Right forelimb (tissue), 1 donor: ENCODE measurements around the gene CANT1.
"Not testable (repeated sequence)": the region's sequence is repeated elsewhere in the genome, so short reads cannot be mapped to it uniquely, and the experiment has no call there.

ENCODE experiments used
- DNase-seq: peaks from one replicate; pipeline ENCODE4 v3.0.0-alpha.2; 2018

Gene CANT1

DNA sequence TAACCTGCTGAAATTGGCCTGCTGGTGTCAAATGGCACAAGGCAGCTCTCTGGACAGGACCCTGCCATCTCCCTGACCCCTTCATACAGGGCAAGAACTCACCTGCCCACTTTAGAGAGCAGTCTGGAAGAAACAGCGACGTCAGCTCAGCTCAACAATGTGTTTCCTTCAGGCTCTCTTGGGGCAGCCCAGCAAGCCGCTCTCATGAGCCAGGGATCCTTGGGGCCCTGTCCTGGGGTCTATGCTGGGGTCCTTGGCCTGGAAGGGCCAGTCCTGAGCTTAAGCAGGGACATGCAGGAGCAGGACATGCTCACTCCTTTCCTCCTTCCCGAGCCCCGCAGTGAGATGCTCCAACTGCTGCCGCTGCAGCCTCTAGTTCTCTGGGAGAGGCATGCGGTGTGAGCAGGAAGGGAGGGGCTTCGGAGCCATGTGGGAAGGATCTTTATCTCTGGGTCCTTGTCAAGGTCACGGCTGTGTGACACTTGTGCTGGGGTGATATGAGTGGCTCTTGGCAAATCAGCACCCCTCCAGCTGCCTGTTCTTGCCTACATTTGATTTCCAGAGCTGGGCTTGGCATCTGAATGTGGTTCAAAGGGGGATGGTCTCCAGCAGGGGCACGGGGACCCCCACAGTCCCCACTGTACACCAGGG, 17.8 kb upstream of the CANT1 start:
- no peak for DNase-seq

DNA sequence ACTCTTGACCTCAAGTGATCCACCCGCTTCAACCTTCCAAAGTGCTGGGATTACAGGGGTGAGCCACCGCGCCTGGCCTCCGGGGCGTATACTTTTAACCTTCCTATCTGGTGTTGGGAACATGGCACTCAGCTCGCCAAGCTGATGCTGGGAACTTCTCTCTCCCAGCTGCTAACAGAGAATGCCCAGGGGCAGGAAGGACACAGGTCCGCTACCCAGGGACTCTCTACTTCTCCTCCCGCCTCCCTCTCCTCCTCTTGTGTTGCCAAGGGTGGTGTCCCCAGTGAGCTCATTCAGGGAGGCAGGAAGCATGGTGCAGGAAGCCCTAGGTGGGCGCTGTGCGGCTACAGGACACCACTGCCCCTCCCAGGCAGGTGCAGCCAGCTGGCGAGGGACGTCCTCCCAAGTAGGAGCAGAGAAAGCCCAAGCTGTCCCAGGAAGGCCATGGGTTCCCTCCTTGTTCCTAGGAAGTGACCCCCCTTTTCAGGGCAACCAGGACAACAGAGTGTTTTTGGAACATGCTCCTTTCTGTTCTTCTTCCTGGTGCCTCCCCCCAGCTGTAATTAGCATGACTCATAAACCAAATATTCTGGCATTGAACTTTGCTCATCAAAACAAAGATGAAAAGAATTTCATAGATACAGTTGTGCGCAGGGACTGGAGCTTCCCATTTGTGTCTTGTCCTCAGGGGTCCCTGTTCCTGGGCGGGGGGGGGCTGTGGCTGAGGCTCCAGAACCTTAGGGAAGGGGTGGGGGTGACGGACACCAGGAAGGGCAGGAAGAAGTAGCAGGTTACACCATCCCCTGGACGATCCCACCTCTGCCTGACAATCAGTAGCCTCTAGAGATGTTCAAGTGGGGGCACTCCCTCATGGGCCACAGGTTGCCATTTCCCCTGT, 17.1 kb upstream of the CANT1 start:
- no peak for DNase-seq

DNA sequence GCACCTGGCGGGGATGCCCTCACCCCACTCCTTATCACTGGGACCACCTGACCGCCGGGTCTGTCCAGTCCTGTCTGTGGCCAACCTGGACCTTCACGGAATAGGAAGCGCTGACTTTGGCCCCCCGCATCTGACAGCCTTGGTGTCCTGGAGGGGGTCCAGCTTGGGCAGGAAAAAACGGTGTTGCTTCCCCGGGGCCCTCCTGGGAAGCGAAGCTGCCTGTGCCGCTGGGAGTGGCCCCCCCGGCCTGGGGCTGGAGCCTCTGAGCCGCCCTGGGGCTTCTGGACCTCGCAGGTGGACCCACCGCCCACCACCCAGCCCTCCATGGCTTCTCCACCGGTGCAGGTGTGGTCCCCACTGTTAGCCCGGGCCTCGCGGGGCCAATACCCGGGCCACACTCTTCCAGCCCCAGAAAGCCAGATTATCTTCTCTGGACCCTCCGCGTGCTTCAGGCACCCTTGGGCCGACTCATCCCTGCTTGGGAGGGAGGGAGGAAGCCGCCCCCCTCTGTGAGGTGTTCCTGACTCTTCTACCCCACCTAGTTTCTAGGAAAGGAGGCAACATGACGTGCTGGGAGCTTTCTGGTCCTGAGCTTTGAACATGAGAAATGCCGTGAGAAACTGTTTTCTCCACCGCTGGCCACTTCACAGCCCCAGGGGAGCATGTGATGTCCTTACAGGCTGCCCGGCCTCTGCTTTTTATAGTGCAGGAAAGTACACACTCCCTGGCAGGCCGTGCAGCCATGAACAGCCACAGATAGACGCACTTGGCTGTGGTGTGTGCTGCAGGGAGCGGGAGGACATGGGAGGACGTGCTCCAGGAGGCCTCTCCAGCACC, 15.6 kb upstream of the CANT1 start:
- no peak for DNase-seq

DNA sequence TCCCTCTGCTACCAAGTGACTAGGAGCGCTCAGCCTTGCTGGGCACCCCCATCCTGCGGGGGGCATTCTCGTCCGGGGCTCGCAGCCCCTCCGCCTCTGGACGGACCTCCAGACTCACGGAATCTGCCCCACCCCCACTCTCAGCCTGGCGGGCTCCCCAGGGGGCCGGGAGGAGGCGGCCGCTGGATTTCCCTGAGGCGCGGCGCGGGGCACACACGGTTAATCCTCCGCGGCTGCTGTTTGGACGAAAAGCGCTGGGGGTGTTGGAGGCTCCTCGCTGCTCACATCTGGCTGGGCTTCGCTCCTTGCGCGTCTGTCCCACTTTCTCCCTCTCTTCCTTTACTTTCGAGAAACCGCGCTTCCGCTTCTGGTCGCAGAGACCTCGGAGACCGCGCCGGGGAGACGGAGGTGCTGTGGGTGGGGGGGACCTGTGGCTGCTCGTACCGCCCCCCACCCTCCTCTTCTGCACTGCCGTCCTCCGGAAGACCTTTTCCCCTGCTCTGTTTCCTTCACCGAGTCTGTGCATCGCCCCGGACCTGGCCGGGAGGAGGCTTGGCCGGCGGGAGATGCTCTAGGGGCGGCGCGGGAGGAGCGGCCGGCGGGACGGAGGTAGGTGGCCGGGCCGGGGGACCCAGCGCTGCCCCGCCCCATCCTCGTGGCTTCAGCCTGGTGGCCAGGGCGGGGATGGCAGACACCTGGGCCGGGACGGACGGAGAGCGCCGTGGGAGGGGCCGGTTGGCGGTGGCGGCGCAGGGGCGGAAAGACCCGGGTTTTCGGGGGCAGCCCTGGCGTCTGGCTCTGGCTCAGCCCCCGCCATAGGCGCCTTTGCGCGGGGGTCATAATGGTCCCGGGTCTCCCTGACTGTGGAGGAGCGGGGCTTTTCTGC, 14.6 kb upstream of the CANT1 start, which contains the start of gene C1QTNF1:
C1QTNF1 (plus strand) TSS at position 284 of the 886 bp plus-strand sequence. CDS start 19,800 bp downstream, outside the sequence.
- peak; percentile 75 for DNase-seq

DNA sequence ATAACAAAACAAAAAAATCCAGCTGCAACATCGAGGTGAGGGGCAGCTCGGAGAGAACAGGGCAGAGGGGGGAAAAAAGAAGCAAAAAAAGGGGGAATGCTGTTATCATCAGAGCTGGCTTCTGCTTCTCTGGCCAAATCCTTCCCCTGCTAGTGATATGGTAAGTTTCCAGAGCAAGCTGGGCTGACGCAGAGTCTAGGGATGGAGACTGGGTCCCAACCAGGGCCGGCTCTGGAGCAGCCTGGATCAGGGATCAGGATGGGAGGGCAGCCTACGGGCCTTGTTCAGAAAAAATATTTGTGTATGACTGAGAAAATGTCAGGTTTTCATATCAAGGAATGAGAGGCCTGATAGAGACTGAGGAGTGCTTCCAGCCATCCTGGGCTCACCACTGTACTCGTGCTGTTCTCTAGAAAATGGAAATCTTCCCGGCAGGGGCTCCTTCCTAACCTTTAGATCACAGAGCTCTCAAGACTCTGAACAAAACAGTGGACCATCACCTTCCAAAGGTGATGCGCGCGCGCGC, 13.7 kb upstream of the CANT1 start:
- no peak for DNase-seq

DNA sequence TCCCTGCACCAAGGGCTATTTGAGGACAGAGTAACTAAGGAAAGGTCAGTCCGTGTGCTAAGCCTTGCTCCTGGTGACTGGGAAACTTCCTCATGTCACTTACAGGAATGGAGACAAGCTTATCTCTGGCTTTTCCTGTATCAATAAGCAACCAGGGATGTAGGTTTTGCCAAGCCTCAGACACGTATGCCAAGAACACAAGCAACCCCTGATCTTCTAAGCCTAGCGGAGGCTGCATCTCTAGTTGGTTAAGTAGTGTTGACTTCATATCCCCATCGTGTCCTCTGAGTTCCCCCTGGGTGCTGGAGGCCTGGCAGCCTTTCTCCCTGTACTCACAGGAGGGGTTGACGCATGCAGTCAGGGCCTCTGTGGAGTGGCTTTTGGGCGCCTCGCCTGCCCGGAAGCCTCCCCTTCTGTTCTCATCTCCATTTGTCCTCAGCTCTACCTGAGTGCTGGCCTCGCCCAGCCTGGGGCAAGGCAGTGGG, 13.0 kb upstream of the CANT1 start:
- DNase-seq, result no peak

DNA sequence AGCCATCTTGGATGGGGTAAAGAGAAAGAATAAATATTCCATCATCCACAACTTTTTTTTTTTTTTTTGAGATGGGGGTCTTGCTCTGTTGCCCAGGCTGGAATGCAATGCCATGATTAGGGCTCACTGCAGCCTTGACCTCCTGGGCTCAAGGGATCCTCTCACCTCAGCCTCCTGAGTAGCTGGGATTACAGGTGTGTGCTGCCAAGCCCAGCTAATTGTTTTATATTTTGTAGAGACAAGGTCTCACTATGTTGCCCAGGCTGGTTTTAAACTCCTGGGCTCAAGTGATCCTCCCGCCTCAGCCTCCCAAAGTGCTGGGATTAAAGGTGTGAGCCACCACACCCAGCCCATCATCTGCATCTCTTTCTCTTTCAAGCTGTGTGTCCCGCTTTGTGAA, 12.4 kb upstream of the CANT1 start:
- DNase-seq, result not testable (repeated sequence)

DNA sequence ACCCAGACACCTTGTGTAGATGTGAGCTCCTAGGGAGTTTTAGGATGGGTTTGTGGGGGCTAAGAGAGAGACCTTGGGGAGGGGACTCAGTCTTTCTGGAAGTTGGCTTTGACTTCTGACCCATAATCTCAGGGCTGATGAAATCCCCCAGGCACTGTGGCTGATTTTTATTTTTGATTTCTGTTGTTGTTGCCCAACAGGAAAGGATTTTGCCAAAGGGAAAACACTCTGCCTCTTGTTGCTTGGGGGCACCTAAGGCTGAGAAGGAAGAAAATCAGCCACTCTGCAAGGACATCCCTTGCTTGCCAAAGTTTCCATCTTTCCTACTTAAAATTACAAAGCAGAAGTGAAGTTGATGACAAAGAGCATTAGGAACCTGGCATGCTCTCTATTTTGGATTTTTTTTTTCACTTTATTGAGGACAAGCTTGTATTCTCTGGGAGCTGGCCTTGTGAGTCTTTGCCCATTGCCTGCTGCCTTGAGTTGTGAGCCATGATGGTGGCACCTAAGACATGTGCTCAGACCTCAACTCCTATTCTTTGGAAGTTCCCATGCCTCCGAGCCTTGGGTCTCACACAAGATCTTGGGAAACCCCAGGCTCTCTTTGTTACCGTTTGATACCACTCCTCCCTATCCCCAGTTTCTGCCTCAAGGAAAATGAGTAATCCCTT, 11.2 kb upstream of the CANT1 start:
- DNase-seq, result no peak

DNA sequence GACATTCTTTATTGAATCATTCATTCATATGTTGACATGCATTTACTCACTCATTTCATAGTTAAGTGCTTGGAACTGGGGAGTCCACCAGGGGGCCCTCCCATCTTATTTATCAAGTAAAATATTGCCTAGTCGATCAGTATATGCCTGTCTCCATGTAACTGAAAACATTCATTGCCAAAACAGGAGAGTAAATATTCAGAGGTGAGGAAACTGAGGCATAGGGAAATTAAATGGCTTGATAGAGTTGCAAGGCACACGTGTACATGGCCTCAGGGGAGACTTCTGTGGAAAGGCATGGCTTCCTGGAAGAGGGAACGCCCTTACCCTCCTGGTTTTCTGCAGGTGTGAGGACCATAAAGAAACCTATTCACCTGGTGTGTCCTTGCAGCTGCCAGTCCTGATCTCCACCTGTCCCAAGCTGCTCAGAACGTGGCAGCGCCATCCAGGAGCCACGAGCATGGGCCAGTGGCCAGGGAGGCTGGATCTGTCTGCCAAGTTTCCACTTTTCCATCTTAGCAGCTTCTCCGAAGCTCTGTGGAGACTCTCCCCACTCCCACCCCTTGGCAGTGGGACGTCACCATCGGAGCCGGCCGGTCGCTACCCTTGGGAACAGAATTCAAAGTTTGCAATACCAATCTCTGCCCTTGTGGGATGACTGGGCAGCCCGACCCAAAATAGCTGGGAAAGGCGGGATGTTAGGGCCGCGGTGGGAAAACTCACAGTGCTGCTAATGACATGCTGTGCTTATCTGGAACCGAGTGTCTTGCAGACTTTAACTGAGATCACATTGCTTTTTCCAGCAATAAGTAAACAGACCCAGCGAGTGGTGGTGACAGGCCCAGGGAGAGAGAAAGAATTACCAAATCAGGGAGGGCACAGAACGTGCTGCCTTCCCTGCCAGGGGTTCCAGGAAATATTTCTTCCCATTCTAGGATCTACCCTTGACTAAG, 10.3 kb upstream of the CANT1 start:
- peak; percentile 83 for DNase-seq

DNA sequence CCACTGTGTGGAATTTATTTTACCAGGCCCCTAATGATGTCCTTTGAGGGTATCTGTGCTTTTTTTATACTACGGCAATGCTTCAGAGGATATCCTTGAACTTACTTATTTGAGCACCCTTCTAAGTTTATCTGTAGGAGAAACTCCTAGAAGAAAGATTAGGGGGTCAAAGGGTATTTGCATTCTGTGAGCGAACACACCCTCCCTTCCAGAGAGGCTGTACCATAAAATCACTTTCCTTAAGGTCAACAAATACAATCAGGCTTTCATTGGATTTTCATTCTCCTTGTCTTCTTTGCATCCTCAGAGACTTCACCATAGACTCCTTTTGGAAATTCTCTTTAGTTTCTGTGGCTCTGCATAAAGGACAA, 9.7 kb upstream of the CANT1 start:
- no peak for DNase-seq

DNA sequence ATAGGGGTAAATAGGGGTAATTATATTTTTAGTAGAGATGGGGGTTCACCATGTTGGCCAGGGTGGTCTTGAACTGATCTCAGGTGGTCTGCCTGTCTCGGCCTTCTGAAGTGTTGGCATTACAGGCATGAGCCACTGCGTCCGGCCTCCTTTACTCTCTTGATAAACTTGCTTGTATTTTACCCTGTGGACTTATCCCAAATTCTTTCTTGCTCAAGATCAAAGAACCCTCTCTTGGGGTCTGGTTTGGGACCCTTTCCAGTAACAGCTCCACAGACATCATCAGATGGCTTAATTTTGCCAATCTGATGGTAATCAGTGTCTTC, 8.8 kb upstream of the CANT1 start:
- DNase-seq, result no peak

DNA sequence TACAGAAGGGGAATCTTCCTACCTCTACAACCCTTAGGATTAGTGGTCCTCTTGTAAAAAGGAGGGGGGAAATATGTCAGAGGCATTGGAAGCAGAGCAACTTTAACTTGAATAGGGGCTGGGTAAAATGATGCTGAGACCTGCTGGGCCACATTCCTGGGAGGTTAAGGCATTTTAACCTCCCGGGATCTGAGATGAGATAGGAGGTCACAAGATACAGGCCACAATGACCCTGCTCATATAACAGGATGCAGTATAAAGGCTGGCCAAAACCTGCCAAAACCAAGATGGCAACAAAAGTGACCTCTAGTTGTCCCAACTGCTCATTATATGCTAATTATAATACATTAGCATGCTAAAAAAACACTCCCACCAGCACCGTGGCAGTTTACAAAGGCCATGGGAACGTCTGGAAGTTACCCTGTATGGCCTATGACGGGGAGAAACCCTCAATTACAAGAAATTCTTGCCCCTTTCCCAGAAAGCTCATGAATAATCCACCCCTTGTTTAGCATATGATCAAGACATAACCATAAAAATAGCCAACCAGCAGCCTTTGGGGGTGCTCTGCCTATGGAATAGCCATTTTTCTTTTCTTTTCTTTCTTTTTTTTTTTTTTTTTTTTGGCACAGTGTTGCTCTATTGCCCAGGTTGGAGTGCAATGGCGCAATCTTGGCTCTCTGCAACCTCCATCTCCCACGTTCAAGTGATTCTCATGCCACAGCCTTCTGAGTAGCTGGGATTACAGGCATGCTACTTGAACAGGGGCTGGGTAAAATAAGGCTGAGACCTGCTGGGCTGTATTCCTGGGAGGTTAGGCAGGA, 8.2 kb upstream of the CANT1 start:
- no peak for DNase-seq

DNA sequence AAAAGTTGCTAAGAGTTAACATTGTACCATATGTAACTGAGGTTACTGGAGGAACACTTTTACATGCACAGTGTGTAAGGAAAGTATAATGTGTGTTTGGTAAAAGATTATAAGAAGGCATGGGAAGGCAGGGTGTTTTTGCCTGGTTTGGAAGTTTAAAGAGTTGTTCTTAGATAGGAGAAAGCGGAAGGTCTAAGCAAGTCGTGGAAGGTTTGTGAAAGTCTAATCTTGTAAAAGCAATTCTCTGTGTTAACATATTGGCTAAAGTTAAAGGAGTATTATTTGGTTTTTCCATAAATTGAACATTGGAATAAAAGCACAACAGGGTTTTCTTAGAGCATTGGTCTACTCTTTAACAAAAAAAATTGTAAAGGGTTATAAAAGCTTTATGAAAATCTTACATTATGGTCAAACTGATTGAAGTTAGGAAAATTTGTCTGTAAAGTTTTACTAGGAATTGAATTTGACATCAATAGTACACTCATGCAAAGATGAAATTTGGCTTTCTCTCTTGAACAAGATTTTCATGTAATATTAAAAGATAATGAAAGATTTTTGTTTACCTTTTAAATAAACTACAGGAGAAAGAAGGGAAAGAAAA, 4.7 kb upstream of the CANT1 start:
- no peak for DNase-seq

DNA sequence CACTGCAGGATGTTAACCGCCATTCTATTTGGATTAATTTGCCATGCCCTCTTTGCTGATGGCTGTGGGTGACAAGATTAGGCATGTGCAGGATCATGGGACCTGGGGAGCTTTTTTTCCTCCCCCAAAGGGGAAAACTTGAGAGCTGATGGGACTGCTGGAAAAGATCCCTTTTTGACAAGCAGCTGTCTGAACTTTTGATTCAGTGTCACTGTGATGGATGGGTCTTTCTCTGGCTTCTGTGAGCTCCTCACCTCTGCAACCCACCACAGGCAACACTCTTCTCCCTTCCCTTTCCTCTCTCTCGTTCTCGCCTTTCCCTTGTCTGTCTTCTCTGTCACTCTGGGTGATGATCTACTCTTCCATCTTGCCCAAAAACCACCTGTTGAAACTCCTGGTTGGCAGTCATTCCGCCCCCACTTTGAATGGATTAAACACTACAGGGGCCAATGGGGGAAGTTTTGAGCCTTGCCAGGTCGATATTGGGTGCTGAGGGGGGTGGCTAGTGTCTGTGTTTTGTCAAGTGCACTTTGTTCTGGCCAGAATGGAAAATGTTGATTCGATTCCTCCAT, 3.1 kb upstream of the CANT1 start:
- no peak for DNase-seq

DNA sequence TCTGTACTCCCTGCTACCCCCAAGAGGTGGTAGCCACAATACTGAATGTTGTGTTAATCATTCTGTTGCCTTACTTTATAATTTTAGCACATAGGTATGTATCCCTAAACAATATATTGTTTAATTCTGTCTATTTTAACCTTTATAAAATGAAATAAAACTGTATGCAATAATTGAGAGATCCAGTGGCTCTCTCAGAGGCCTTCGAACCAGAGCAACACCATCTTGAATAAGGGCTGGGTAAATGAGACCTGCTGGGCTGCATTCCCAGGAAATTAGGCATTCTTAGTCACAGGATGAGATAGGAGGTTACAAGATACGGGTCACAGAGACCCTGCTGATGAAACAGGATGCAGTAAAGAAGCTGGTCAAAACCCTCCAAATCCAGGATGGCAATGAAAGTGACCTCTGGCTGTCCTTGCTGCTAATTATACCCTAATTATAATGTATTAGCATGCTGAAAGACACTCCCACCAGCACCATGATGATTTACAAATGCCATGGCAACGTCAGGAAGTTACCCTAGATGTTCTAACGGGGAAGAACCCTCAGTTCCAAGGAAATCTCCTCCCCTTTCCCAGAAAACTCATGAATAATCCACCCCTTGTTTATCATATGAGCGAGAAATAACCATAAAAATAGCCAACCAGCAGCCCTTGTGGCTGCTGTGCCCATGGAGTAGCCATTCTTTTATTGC, 2.0 kb upstream of the CANT1 start:
- no peak for DNase-seq

DNA sequence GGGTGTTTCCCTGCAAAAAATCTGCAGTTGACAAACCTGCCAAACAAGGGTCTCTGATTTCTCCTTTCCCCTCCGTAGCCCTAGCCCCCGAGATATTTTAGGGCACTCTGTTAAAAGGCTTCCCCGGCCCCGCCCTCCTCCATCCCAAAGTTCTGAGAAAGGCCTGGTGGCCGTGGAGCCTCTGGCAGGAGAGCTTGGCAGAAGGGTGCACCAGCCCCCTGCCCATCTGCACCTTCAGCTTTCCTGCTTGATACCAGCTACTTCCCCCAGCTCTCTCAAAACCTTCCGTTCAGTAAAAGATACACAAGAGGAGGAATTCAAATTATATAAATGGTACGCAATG, 711 bp upstream of the CANT1 start:
- DNase-seq, result no peak

DNA sequence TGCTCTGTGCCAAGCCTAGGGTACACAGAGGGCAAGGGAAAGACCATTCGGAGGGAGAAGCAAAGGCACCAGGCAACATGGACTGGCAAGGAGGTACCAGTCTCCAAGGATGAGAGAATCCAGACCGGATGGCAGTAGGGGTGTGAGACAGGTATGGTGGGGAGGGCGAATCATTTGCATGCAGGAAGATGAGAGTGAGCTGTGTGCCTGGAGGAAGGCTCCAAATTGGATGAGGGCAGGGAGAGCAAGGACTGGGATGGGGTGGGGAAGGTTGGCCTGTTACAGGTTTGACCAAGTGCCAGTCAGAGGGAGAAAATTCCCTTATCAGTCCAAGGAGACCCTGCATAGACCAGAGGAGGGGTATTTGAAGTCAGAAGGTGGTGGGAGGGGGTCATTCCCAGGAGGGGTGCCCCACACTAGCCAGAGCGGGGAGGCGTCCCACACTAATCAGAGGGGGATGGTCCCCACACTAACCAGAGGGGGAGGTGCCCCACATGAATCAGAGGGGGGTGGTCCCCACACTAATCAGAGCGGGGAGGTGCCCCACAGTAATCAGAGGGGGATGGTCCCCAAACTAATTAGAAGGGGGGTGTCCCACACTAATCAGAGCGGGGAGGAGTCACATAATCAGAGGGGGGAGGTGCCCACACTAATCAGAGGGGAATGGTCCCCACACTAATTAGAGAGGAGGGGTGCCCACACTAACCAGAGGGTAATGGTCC, 737 bp downstream of the CANT1 start:
- DNase-seq, result peak; percentile 7
